ENCODE measurements around the gene FTCDNL1.

The FTCDNL1 gene

GRCh38 chr2:199850718-199851500 lies at the start of gene FTCDNL1:
FTCDNL1 (minus strand) TSS chr2:199851192; CDS start chr2:199848962, 2,230 bp downstream.
- in situ Hi-C loops (cut with MboI; ENCODE audit: low sequenced_read_pairs): no loop called here

- in situ Hi-C loops (cut with MboI; ENCODE audit: low sequenced_read_pairs): no loop called here
Observed at GRCh38 chr2:199896617-199897016, 45.6 kb upstream of the FTCDNL1 start.

GRCh38 chr2:199895406-199895805 lies 44.4 kb upstream of the FTCDNL1 start:
- in situ Hi-C loops (cut with MboI; ENCODE audit: low sequenced_read_pairs): no loop called here

GRCh38 chr2:199883474-199884212 lies 32.7 kb upstream of the FTCDNL1 start:
- in situ Hi-C loops (cut with MboI; ENCODE audit: low sequenced_read_pairs): no loop called here

- in situ Hi-C loops (cut with MboI; ENCODE audit: low sequenced_read_pairs): no loop called here
Observed at GRCh38 chr2:199882667-199883066, 31.7 kb upstream of the FTCDNL1 start.

GRCh38 chr2:199875400-199875799 lies 24.4 kb upstream of the FTCDNL1 start:
- in situ Hi-C loops (cut with MboI; ENCODE audit: low sequenced_read_pairs): no loop called here

- in situ Hi-C loops (cut with MboI; ENCODE audit: low sequenced_read_pairs): no loop called here
Observed at GRCh38 chr2:199874209-199874608, 23.2 kb upstream of the FTCDNL1 start.

- in situ Hi-C loops (cut with MboI; ENCODE audit: low sequenced_read_pairs): no loop called here
Observed at GRCh38 chr2:199870581-199870980, 19.6 kb upstream of the FTCDNL1 start.

GRCh38 chr2:199869653-199870052 lies 18.7 kb upstream of the FTCDNL1 start:
- in situ Hi-C loops (cut with MboI; ENCODE audit: low sequenced_read_pairs): no loop called here

- in situ Hi-C loops (cut with MboI; ENCODE audit: low sequenced_read_pairs): no loop called here
Observed at GRCh38 chr2:199869227-199869541, 18.2 kb upstream of the FTCDNL1 start.

GRCh38 chr2:199868431-199869226 lies 17.6 kb upstream of the FTCDNL1 start:
- in situ Hi-C loops (cut with MboI; ENCODE audit: low sequenced_read_pairs): no loop called here

GRCh38 chr2:199865905-199866304 lies 14.9 kb upstream of the FTCDNL1 start:
- in situ Hi-C loops (cut with MboI; ENCODE audit: low sequenced_read_pairs): no loop called here

- in situ Hi-C loops (cut with MboI; ENCODE audit: low sequenced_read_pairs): no loop called here
Observed at GRCh38 chr2:199862788-199863187, 11.8 kb upstream of the FTCDNL1 start.

- in situ Hi-C loops (cut with MboI; ENCODE audit: low sequenced_read_pairs): no loop called here
Observed at GRCh38 chr2:199861132-199861774, 10.3 kb upstream of the FTCDNL1 start.

GRCh38 chr2:199855812-199856211 lies 4.8 kb upstream of the FTCDNL1 start:
- in situ Hi-C loops (cut with MboI; ENCODE audit: low sequenced_read_pairs): no loop called here

GRCh38 chr2:199851883-199852282 lies 891 bp upstream of the FTCDNL1 start:
- in situ Hi-C loops (cut with MboI; ENCODE audit: low sequenced_read_pairs): no loop called here

- in situ Hi-C loops (cut with MboI; ENCODE audit: low sequenced_read_pairs): no loop called here
Observed at GRCh38 chr2:199851501-199851810, 464 bp upstream of the FTCDNL1 start.

- in situ Hi-C loops (cut with MboI; ENCODE audit: low sequenced_read_pairs): no loop called here
Observed at GRCh38 chr2:199850218-199850717, 724 bp downstream of the FTCDNL1 start.

GRCh38 chr2:199848389-199849130 lies 2.4 kb downstream of the FTCDNL1 start:
- in situ Hi-C loops (cut with MboI; ENCODE audit: low sequenced_read_pairs): no loop called here

- in situ Hi-C loops (cut with MboI; ENCODE audit: low sequenced_read_pairs): no loop called here
Observed at GRCh38 chr2:199847181-199847864, 3.7 kb downstream of the FTCDNL1 start.
